Left ventricle myocardium inferior (tissue), 1 donor: ENCODE measurements around the gene PGA3. TPM values are rescaled to one million over a fixed set of nuclear protein-coding genes. Genes with fewer than 3 reads are reported as not detected.
"Not testable (repeated sequence)": the region's sequence is repeated elsewhere in the genome, so short reads cannot be mapped to it uniquely, and the experiment has no call there.

Source experiments
- DNase-seq: peaks from one replicate; pipeline ENCODE4 v3.0.0-alpha.2; 2020
- H3K27ac ChIP-seq: fragments of 200-600 bp; replicated peaks from 2 replicates; pipeline ENCODE4 v1.8.0; 2021
- H3K27me3 ChIP-seq: fragments of 200-600 bp; 2 replicates; pipeline ENCODE4 v1.8.0; 2021; ENCODE audit warnings: low read depth
- H3K36me3 ChIP-seq: fragments of 200-600 bp; 2 replicates; pipeline ENCODE4 v1.8.0; 2021
- H3K4me1 ChIP-seq: fragments of 200-600 bp; 2 replicates; pipeline ENCODE4 v1.8.0; 2021
- H3K4me3 ChIP-seq: fragments of 200-600 bp; 2 replicates; pipeline ENCODE4 v1.8.0; 2021; ENCODE audit warnings: mild to moderate bottlenecking, moderate library complexity
- H3K9me3 ChIP-seq: fragments of 200-600 bp; replicated peaks from 2 replicates; pipeline ENCODE4 v1.8.0; 2021
- CTCF ChIP-seq: fragments of 200-600 bp; IDR thresholded peaks from 2 replicates; pipeline ENCODE4 v1.8.0; 2021; ENCODE audit warnings: antibody characterized with exemption, mild to moderate bottlenecking, borderline replicate concordance
- intact Hi-C: fragments of 100-400 bp; cut with micrococcal nuclease; formaldehyde crosslinking; loops from one replicate; pipeline ENCODE4 v1.11.0; 2022
- total RNA-seq: library from RNA; stranded (reverse); fragmentation: NEBNext Ultra II Directional; extraction: Animal tissue kit (Norgen Biotek cat#: 25700); gene quantifications from one replicate; pipeline ENCODE4 v1.2.1, GENCODE V29; 2021
- donor health status: DM: no; HTN: yes; CAD: no; lungs with severe emphysema.

Gene PGA3
- total RNA-seq, 1 donor from 2014 or later: 0.19 TPM

- Histone ChIP-seq H3K9me3 (no peaks in the 10 kb centered on the region), H3K36me3 (no peaks in the 10 kb centered on the region), H3K27ac (no peak overlapping the region), H3K4me1 (peaks cover 34% of the 10 kb centered on the region), H3K4me3 (no peak overlapping the region), H3K27me3 (peaks cover 17% of the 10 kb centered on the region)
- intact Hi-C loops: no loop called here
- DNase-seq: no peak
- TF ChIP-seq CTCF: no peak
Measured at GRCh38 chr11:61163714-61164605, 39.4 kb upstream of the PGA3 start.

GRCh38 chr11:61164606-61165424, 38.5 kb upstream of the PGA3 start:
- intact Hi-C loops: no loop called here
- Histone ChIP-seq H3K27ac (no peak overlapping the region), H3K9me3 (no peaks in the 10 kb centered on the region), H3K4me3 (no peak overlapping the region), H3K27me3 (peaks cover 24% of the 10 kb centered on the region), H3K4me1 (peaks cover 26% of the 10 kb centered on the region), H3K36me3 (no peaks in the 10 kb centered on the region)
- DNase-seq: no peak
- no peak for TF ChIP-seq CTCF

- DNase-seq, H3K27ac ChIP-seq, H3K4me3 ChIP-seq, intact Hi-C loops, H3K36me3 ChIP-seq, H3K9me3 ChIP-seq: not testable (repeated sequence)
- Histone ChIP-seq H3K4me1 (peaks cover 17% of the 10 kb centered on the region), H3K27me3 (peaks cover 24% of the 10 kb centered on the region)
Measured at GRCh38 chr11:61165785-61166184, 37.5 kb upstream of the PGA3 start.

GRCh38 chr11:61166331-61166730, 37.0 kb upstream of the PGA3 start:
- H3K4me3 ChIP-seq, H3K9me3 ChIP-seq, DNase-seq, H3K27ac ChIP-seq, H3K36me3 ChIP-seq, intact Hi-C loops: not testable (repeated sequence)
- Histone ChIP-seq H3K27me3 (peaks cover 24% of the 10 kb centered on the region), H3K4me1 (peaks cover 11% of the 10 kb centered on the region)

- Histone ChIP-seq H3K27me3 (peaks cover 30% of the 10 kb centered on the region), H3K4me1 (no peaks in the 10 kb centered on the region), H3K36me3 (no peaks in the 10 kb centered on the region), H3K9me3 (peaks cover 4% of the 10 kb centered on the region), H3K27ac (no peak overlapping the region), H3K4me3 (no peak overlapping the region)
- TF ChIP-seq CTCF: no peak
- intact Hi-C loops: no loop called here
- DNase-seq: no peak
Measured at GRCh38 chr11:61168042-61168688, 35.1 kb upstream of the PGA3 start.

- TF ChIP-seq CTCF: no peak
- no peak for DNase-seq
- intact Hi-C loops: no loop called here
Measured at GRCh38 chr11:61168800-61169199, 34.5 kb upstream of the PGA3 start.

More at GRCh38 chr11:61168800-61169199, 34.5 kb upstream of the PGA3 start:
- no peak overlapping the region for H3K27ac ChIP-seq
- no peaks in the 10 kb centered on the region for H3K4me1 ChIP-seq
- peaks cover 4% of the 10 kb centered on the region for H3K9me3 ChIP-seq
- no peak overlapping the region for H3K4me3 ChIP-seq
- no peaks in the 10 kb centered on the region for H3K36me3 ChIP-seq
- H3K27me3 ChIP-seq: peaks cover 35% of the 10 kb centered on the region
